GM18907 (cell line): Measurements from ENCODE around the gene E2F2.
"Not testable (repeated sequence)": the region's sequence is repeated elsewhere in the genome, so short reads cannot be mapped to it uniquely, and the experiment has no call there.

ENCODE experiments used
- ATAC-seq: cut with Tn5 transposase; IDR thresholded peaks from one replicate; pipeline ENCODE4 v1.9.1; 2021; ENCODE audit warnings: mild to moderate bottlenecking, moderate library complexity; ENCODE audit not compliant: unreplicated experiment

E2F2 gene

GRCh38 chr1:23551849-23552248 is 20.8 kb upstream of the E2F2 start:
- no peak for ATAC-seq

- ATAC-seq, result no peak
Observed at GRCh38 chr1:23548704-23549143, 17.7 kb upstream of the E2F2 start.

- no peak for ATAC-seq
Observed at GRCh38 chr1:23546897-23547584, 16.0 kb upstream of the E2F2 start.

- no peak for ATAC-seq
Observed at GRCh38 chr1:23545851-23546250, 14.8 kb upstream of the E2F2 start.

GRCh38 chr1:23544444-23545389 is 13.7 kb upstream of the E2F2 start:
- no peak for ATAC-seq

- ATAC-seq, result no peak
Observed at GRCh38 chr1:23543707-23544443, 12.8 kb upstream of the E2F2 start.

- ATAC-seq, result not testable (repeated sequence)
Observed at GRCh38 chr1:23542940-23543339, 11.9 kb upstream of the E2F2 start.

- peak; percentile 79 for ATAC-seq
Observed at GRCh38 chr1:23539698-23540266, 8.7 kb upstream of the E2F2 start.

GRCh38 chr1:23537296-23537973 is 6.4 kb upstream of the E2F2 start:
- no peak for ATAC-seq

GRCh38 chr1:23533246-23534023 is 2.4 kb upstream of the E2F2 start:
- no peak for ATAC-seq

- no peak for ATAC-seq
Observed at GRCh38 chr1:23531562-23532094, 595 bp upstream of the E2F2 start.

GRCh38 chr1:23530087-23530746 is 816 bp downstream of the E2F2 start:
- ATAC-seq, result peak; percentile 5

GRCh38 chr1:23529146-23530086 is 1.6 kb downstream of the E2F2 start:
- no peak for ATAC-seq

GRCh38 chr1:23528250-23528978 is 2.6 kb downstream of the E2F2 start:
- peak; percentile 39 for ATAC-seq

- no peak for ATAC-seq
Observed at GRCh38 chr1:23527900-23528249, 3.2 kb downstream of the E2F2 start.

- ATAC-seq, result no peak
Observed at GRCh38 chr1:23527366-23527765, 3.7 kb downstream of the E2F2 start.
